ENCODE results near the gene NR1D1. TPM values are rescaled to one million over a fixed set of nuclear protein-coding genes. Genes with fewer than 3 reads are reported as not detected.
A peak's percentile ranks its signal among the peaks of the same experiment; 100 is the strongest.

The NR1D1 gene
- total and polyA plus RNA-seq, 10 donors = 3.3 to 15.8 (median 6.6) TPM

DNA sequence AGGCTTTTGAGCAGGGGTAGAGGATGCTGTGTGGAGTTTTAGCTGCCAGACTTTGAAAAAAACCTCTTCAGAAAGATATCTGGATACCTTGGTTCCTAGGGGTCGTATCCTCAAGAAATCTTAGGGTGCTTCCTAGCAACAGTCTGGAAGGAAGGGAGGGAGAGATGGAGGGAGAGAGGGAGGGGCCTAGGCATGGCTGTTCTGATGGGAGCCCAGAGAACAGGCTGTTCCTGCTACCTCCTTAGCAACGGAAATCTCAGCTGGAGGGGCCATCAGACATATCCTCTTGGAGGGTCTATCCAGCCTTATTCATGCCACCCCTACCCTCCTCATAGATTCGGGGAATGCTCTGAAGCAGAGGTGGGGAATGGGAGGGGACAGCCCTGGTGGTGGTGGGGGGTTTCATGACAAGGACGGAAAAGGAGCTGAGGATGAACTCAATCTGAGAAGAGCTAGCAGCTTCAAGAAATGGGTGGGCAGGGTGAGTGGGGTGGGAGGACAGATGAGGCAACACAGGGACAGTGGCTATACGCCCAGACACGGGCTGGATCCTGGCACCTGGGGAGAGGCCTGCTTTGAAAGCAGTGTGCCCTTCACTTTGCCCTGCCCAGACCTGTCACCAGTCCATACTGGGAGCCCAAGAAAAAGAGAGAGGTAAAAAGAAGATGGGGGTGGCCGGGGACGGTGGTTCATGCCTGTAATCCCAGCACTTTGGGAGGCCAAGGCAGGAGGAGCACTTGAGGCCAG lies 40.5 kb downstream of the NR1D1 start:
- peak overlapping the region in 2 of 8 donors; percentile 83 to 85 for H3K27ac ChIP-seq
- intact Hi-C loops (cut with DNase I; ENCODE audit: low total_unique reads) = no loop called here
- H3K36me3 ChIP-seq = no peaks in the 10 kb centered on the region
- H3K9me3 ChIP-seq = no peaks in the 10 kb centered on the region
- WGBS, 5 donors = 72 to 87% (median 83%) methylated on average over 8 of the region's 8 CpGs
- H3K4me3 ChIP-seq = no peak overlapping the region
- DNase-seq = no peak
- H3K27me3 ChIP-seq (replicated peaks in 1 of 7) = no peaks in the 10 kb centered on the region
- no peak for TF ChIP-seq POLR2A (IDR thresholded peaks at IDR 0.05)
- TF ChIP-seq POLR2AphosphoS5 (IDR thresholded peaks at IDR 0.05) = no peak
- TF ChIP-seq, protein P1, sequence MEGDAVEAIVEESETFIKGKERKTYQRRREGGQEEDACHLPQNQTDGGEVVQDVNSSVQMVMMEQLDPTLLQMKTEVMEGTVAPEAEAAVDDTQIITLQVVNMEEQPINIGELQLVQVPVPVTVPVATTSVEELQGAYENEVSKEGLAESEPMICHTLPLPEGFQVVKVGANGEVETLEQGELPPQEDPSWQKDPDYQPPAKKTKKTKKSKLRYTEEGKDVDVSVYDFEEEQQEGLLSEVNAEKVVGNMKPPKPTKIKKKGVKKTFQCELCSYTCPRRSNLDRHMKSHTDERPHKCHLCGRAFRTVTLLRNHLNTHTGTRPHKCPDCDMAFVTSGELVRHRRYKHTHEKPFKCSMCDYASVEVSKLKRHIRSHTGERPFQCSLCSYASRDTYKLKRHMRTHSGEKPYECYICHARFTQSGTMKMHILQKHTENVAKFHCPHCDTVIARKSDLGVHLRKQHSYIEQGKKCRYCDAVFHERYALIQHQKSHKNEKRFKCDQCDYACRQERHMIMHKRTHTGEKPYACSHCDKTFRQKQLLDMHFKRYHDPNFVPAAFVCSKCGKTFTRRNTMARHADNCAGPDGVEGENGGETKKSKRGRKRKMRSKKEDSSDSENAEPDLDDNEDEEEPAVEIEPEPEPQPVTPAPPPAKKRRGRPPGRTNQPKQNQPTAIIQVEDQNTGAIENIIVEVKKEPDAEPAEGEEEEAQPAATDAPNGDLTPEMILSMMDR (IDR thresholded peaks at IDR 0.05 in 8 of 11, conservative IDR thresholded peaks at IDR 0.05 in 3 of 11) = no peak
- peaks cover 9 to 44% (median 34%) of the 10 kb centered on the region in 6 donors for H3K4me1 ChIP-seq

DNA sequence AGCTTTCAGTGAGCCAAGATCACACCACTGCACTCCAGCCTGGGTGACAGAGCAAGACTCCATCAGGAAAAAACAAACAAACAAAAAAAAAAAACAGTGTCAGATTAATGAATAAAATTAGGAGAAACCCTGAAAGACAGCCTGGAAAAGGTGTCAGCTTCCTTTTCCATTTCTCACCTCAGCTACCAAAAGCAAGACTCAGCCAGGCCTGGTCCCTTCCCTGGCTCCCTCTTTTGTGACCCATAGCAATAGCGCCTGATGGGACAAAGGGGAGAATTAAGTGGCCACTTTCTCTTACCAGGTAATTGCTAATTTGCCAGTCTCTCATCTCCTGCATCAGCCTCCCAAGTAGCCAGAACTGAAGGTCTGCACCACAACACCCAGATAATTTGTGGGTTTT lies 41.5 kb downstream of the NR1D1 start:
- TF ChIP-seq POLR2A (IDR thresholded peaks at IDR 0.05) (no peak), POLR2AphosphoS5 (IDR thresholded peaks at IDR 0.05) (no peak)
- TF ChIP-seq, protein P1 (IDR thresholded peaks at IDR 0.05 in 8 of 11, conservative IDR thresholded peaks at IDR 0.05 in 3 of 11) = no peak

DNA sequence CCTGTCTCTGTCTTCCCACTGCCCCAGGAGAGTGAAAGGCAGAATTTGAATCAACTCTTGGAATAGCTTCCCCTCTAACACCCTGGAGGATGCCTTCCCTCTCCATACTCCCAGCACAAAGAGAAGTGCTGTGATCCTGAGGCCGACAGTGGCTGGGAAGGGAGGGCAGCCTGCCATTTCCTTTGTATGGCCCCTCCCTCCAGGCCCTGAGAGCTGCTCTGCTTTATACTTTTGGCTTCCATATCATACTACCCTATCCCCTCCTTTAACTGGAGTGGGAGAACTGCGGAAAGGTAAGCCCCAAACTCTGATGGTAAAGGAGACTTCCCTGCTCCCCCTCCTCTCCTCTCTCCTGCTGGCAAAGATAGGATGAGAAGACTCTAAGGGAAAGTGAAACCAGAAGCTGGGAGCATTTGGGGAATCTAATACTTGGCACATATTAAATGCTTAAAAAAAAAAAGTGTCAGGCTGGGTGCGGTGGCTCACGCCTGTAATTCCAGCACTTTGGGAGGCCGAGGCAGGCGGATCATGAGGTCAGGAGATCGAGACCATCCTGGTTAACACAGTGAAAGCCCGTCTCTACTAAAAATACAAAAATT lies 42.1 kb downstream of the NR1D1 start:
- Histone ChIP-seq H3K27ac (peak overlapping the region in 7 of 8 donors; percentile 68 to 85 (median 74)), H3K9me3 (no peaks in the 10 kb centered on the region), H3K36me3 (no peaks in the 10 kb centered on the region), H3K27me3 (replicated peaks in 1 of 7) (no peaks in the 10 kb centered on the region), H3K4me3 (peak overlapping the region in 1 of 8 donors; percentile 20), H3K4me1 (peaks cover 5 to 42% (median 30%) of the 10 kb centered on the region in 6 donors)
- 45 to 64% (median 56%) methylated on average over 8 of the region's 8 CpGs for WGBS, 5 donors
- TF ChIP-seq POLR2A (IDR thresholded peaks at IDR 0.05) (no peak), POLR2AphosphoS5 (IDR thresholded peaks at IDR 0.05) (no peak)
- TF ChIP-seq, protein P1 (IDR thresholded peaks at IDR 0.05 in 8 of 11, conservative IDR thresholded peaks at IDR 0.05 in 3 of 11) = no peak
- intact Hi-C loops (cut with DNase I; ENCODE audit: low total_unique reads) = no loop called here
- no peak for DNase-seq

More for the DNA sequence above, 41.5 kb downstream of the NR1D1 start:
- 89 to 100% (median 93%) methylated on average over 1 of the region's 1 CpG for WGBS, 5 donors
- Histone ChIP-seq H3K4me3 (no peak overlapping the region), H3K9me3 (no peaks in the 10 kb centered on the region), H3K27ac (peak overlapping the region in 7 of 8 donors; percentile 68 to 85 (median 74)), H3K4me1 (peaks cover 0 to 42% (median 30%) of the 10 kb centered on the region in 6 donors), H3K36me3 (no peaks in the 10 kb centered on the region), H3K27me3 (replicated peaks in 1 of 7) (no peaks in the 10 kb centered on the region)
- intact Hi-C loops (cut with DNase I; ENCODE audit: low total_unique reads) = no loop called here
- peak; percentile 11 for DNase-seq

DNA sequence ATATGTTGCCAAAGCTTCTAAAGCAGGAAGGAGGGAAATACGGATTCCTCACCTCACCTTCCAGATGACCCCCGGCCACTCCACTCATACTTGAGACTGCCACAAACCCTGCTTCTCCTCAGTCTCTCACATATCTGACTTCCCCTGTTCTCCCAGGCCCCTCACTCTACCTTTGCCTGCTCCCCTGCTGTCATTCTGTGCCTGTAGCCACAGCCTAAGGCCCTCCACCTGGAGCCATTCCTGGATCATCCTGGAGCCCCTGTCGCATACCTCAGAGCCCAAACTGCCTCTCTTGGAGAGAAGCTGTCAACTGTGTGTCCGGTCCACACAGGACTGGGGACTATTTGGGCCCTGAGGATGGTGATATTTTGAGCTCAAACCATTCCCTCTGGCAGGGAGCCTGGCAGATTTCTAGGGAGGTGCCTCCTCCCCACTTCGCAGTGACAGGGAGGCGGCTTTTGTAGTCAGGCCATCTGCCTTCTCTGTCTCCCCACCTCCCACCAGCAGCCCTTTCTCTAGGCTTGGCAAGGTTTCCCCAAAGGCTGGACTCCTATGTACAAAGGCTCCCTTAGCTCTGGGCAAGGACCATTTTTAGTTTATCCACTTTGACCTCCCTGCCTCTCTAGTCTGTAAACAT lies 43.9 kb downstream of the NR1D1 start:
- 76 to 96% (median 81%) methylated on average over 6 of the region's 6 CpGs for WGBS, 5 donors
- Histone ChIP-seq H3K36me3 (peaks cover 0 to 18% (median 13%) of the 10 kb centered on the region in 6 donors), H3K4me3 (no peak overlapping the region), H3K27ac (no peak overlapping the region), H3K4me1 (peaks cover 6 to 43% (median 28%) of the 10 kb centered on the region in 6 donors), H3K9me3 (no peaks in the 10 kb centered on the region), H3K27me3 (replicated peaks in 1 of 7) (no peaks in the 10 kb centered on the region)
- intact Hi-C loops (cut with DNase I; ENCODE audit: low total_unique reads) = no loop called here
- peak; percentile 55 for DNase-seq
- TF ChIP-seq, protein P1 (IDR thresholded peaks at IDR 0.05 in 8 of 11, conservative IDR thresholded peaks at IDR 0.05 in 3 of 11) = no peak
- TF ChIP-seq POLR2AphosphoS5 (IDR thresholded peaks at IDR 0.05) (no peak), POLR2A (IDR thresholded peaks at IDR 0.05) (no peak)
